Large intestine (tissue), 3 donors: Measurements from ENCODE around the gene C19orf73. TPM values are rescaled to one million over a fixed set of nuclear protein-coding genes. Genes with fewer than 3 reads are reported as not detected.
A peak's percentile ranks its signal among the peaks of the same experiment; 100 is the strongest.

ENCODE experiments used
- DNase-seq, 2 donors: peaks; one replicate each; pipeline versions ENCODE4 v3.0.0 to v3.0.0-alpha.2; 2013
- H3K27ac ChIP-seq: one replicate; pipeline ENCODE4 v1.5.1; 2013; ENCODE audit warnings: low read length
- H3K27me3 ChIP-seq: 2 replicates; pipeline ENCODE4 v1.6.1; 2013; ENCODE audit warnings: low read length; ENCODE audit not compliant: control insufficient read depth, insufficient read depth
- H3K36me3 ChIP-seq: 2 replicates; pipeline ENCODE4 v1.6.1; 2013; ENCODE audit warnings: low read length; ENCODE audit not compliant: control insufficient read depth, insufficient read depth
- H3K4me1 ChIP-seq: one replicate; pipeline ENCODE4 v1.6.1; 2013; ENCODE audit warnings: low read length; ENCODE audit not compliant: control insufficient read depth, insufficient read depth
- H3K4me3 ChIP-seq: one replicate; pipeline ENCODE4 v1.5.1; 2013; ENCODE audit warnings: low read length
- H3K9me3 ChIP-seq: one replicate; pipeline ENCODE4 v1.6.1; 2013; ENCODE audit warnings: mild to moderate bottlenecking, low read depth, low read length, moderate library complexity; ENCODE audit not compliant: control insufficient read depth
- WGBS: methylation state at CpG from one replicate; pipeline ENCODE4 v1.1.5; 2013; ENCODE audit warnings: low lambda C conversion rate; ENCODE audit not compliant: insufficient coverage; 5-methylcytosine and 5-hydroxymethylcytosine counted together
- polyA plus RNA-seq: library from polyadenylated mRNA; unstranded; fragments of 120-200 nt; gene quantifications from one replicate; pipeline ENCODE4 v1.2.1, GENCODE V29; 2013

Gene C19orf73
- polyA plus RNA-seq, 1 donor = 1.4 TPM

DNA sequence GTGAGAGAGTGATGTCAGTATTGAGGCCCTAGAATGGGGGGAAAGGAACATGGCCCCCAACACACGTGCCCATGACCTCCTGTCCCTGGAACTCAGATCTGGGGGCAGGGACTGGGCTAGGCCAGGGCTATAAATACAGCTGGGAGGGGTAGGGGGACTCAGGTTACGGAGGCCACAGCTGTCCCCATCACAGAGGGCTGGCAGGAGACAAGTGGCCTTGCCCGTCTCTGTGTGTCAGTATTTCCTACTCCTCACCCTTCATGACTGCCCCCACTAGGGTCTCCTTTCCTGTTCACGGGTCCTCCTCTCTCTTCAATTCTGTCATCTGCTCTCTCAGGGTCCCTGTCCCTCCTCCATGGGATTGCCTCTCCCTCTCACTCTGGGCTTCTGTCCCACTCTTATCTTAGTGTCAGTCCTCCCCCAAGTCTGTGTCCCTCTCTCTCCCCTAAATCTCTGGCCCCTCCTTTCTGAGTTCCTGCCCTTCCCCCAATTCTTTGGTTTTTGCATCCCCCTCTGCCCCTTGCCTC is 36.9 kb upstream of the C19orf73 start:
- Histone ChIP-seq H3K4me3 (no peak overlapping the region), H3K36me3 (no peaks in the 10 kb centered on the region), H3K27me3 (peaks cover 54% of the 10 kb centered on the region), H3K27ac (no peak overlapping the region), H3K4me1 (peaks cover 25% of the 10 kb centered on the region), H3K9me3 (peaks cover 10% of the 10 kb centered on the region)
- WGBS = no CpG with 5 or more reads among the region's 4 CpGs
- DNase-seq = peak in 1 of 2 donors; percentile 26

DNA sequence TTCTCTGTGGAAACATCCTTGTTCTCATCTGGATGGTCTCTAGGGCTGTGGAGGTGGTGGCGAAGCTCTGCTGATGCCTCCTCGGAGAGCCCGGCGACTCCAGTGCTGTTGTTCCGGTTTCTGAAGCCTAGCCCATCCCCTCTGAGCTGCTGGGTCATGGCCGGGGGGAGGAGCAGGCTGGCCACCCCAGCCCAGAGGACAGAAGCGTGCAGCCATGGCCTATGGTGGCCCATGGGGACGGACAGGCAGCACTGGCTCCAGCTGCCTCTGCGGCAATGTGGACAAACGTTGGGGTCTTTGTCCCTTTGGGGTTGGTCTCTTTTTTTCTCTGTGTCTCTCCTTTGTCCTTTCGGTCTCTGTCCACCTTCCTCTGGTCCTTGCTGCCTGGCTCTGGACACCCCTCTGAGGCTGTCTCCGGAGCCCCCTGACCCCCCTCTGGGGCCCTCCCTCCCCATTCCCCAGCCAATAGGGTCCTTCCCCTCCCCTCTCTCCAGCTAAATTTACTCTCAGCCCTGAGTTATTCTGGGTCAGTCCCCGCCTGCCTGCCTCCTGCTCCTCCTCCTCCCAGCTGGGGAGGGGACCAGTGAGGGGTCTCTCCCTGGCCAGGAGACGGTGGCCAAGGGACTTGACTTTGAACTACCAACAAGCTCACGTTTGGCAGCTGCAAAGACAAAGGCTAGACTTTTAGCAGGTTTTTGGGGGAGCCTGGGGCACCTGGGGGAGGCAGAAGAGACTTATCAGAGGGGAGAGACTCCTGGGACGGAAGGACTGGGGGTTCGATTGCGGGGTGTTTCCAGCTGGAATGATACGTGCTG is 36.3 kb upstream of the C19orf73 start, which contains the start of gene HRC:
Gene HRC (minus strand): TSS at position 392 of the 815 bp plus-strand sequence. CDS start 159 bp downstream, at position 233.
- peaks cover 10% of the 10 kb centered on the region for H3K9me3 ChIP-seq
- no peak within 1 kb of the TSS for H3K4me3 ChIP-seq
- DNase-seq = peak in 1 of 2 donors; percentile 11
- no CpG with 5 or more reads among the region's 19 CpGs for WGBS
- H3K27ac ChIP-seq = no peak within 1 kb of the TSS
- H3K4me1 ChIP-seq = peaks cover 19% of the 10 kb centered on the region
- H3K36me3 ChIP-seq = no peaks in the 10 kb centered on the region
- H3K27me3 ChIP-seq = peaks cover 61% of the 10 kb centered on the region

DNA sequence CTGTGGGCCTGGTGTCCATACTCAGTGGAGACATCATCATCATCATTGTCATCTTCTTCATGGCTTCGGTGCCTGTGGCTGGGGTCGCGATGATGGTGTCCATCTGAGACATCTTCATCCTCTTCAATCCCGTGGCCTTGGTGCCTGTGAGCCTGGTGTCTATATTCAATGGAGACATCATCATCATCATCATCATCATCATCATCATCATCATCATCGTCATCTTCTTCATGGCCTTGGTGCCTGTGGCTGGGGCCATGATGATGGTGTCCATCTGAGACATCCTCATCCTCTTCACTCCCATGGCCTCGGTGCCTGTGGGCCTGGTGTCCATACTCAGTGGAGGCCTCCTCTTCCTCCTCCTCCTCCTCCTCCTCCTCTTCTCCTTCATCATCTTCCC is 35.3 kb upstream of the C19orf73 start:
- WGBS = no CpG with 5 or more reads among the region's 6 CpGs
- DNase-seq = no peak
- no peak overlapping the region for H3K4me3 ChIP-seq
- H3K27me3 ChIP-seq = peaks cover 69% of the 10 kb centered on the region
- H3K27ac ChIP-seq = no peak overlapping the region
- peaks cover 24% of the 10 kb centered on the region for H3K4me1 ChIP-seq
- no peaks in the 10 kb centered on the region for H3K36me3 ChIP-seq
- peaks cover 10% of the 10 kb centered on the region for H3K9me3 ChIP-seq

DNA sequence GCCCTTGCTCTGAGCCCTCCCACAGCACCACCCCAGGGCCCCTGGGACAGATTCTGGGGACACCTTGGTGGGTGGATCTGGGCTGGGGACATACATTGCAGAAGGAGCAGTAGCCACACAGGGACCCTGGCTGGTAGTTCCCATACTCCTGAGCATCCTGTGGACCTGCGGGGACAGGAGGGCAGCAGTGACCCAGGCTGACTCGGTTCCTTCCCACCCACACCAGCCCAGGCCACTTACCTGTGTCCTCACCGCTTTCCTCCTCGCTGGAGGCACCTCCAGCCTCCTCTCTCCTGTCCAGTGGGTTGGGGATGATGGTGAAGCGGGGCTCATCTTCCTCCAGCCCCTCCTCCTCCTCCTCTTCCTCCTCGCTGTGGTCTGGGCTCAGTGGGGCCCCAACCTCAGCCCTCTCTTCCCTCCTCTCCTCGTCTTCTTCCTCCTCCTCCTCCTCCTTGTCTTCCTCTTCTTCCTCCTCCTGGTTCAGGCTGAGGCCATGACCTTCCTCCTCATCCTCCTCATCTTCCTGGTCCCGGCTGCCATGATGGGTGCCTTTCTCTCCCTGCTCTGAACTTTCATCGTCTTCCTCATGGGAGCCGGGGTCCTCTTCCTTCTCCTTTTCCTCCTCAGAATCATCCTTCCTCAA is 34.3 kb upstream of the C19orf73 start:
- no peak for DNase-seq
- Histone ChIP-seq H3K4me3 (no peak overlapping the region), H3K27me3 (peaks cover 70% of the 10 kb centered on the region), H3K9me3 (peaks cover 13% of the 10 kb centered on the region), H3K27ac (no peak overlapping the region), H3K4me1 (peaks cover 27% of the 10 kb centered on the region), H3K36me3 (no peaks in the 10 kb centered on the region)
- 100% methylated on average over 2 of the region's 10 CpGs for WGBS

DNA sequence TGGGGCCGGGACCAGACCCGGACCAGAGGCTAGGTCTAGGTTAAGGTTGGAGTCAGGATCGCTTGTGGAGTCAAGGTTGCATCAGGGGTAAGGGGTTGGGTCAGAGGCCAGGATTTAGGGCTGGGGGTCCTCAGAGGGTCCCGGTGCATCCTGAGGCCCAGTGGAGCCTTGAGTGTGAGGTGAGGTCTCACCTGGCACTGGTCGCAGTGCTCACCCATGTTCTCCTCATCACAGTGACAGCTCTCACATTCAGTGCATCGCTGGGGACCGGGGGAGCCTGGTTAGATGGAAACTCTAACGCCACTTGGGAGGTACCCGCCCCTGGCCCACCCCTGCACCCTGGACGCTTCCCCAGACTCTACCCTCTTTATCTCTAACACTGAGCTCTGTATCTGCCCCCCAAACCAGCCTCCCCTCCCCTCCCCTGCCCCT is 33.2 kb upstream of the C19orf73 start:
- WGBS = no CpG with 5 or more reads among the region's 10 CpGs
- Histone ChIP-seq H3K27ac (no peak overlapping the region), H3K36me3 (no peaks in the 10 kb centered on the region), H3K9me3 (peaks cover 13% of the 10 kb centered on the region), H3K27me3 (peaks cover 75% of the 10 kb centered on the region), H3K4me3 (no peak overlapping the region), H3K4me1 (peaks cover 18% of the 10 kb centered on the region)
- no peak for DNase-seq

DNA sequence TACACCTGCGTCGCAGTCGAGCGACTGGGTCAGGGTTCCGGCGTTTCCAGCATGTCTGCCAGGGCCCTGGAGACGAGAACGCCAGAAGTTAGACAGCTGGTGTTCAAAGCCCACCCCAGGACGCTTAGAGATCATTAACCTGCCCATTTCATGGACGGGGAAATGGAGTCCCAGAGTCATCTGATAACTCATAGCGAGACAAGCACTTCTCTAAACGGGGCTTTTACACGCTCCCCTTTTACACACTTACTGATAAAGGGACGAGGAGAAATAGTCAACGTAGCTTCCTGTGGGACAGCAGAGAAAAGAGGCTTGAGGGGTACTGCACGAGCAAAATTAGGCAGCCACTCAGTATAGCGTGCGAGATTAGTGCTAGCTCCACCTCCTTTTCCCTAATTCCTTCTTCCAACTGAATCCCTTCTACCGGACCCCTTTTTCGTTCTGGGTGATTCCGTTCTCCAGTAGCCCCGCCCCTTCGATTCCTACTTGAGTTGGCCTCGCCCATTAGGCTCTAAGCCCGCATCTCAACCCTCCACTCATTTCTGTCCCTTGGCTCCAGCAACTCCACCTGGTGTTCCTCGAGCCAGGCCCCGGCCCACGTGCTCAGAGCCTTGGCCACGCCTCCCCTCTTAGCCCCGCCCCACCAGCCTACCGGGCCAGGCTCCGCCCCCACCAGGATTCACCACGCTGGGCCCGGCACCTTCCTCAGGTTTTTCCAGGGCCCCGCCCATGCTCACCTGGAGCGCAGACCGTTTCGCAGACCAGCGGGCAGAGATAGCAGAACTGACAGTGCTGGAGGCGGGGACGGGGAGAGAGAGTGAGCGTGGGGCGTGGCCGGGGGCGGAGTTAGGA is 32.5 kb upstream of the C19orf73 start:
- Histone ChIP-seq H3K27ac (no peak overlapping the region), H3K27me3 (peaks cover 80% of the 10 kb centered on the region), H3K36me3 (no peaks in the 10 kb centered on the region), H3K9me3 (peaks cover 13% of the 10 kb centered on the region), H3K4me3 (no peak overlapping the region), H3K4me1 (peaks cover 18% of the 10 kb centered on the region)
- 60% methylated on average over 1 of the region's 45 CpGs for WGBS
- DNase-seq = peak in 1 of 2 donors; percentile 71

DNA sequence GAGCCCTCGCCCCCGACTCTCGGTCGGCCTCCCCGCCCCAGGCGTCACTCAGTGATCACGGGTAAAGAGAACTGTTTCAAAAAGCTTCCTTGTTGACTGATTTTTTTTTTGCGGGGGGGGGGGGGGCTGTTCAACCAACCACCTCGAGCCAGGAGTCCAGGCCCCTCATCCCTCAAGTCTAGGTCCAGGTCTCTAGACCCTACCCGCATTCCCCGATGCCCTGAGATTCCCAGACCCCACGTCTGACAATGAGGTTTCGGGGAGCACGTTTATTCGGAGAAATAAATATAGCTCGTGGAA is 32.0 kb upstream of the C19orf73 start:
- Histone ChIP-seq H3K27ac (peak overlapping the region; percentile 32), H3K4me3 (peak overlapping the region; percentile 63), H3K27me3 (peaks cover 81% of the 10 kb centered on the region), H3K9me3 (peaks cover 13% of the 10 kb centered on the region), H3K4me1 (peaks cover 22% of the 10 kb centered on the region), H3K36me3 (no peaks in the 10 kb centered on the region)
- WGBS = no CpG with 5 or more reads among the region's 16 CpGs
- DNase-seq = no peak

DNA sequence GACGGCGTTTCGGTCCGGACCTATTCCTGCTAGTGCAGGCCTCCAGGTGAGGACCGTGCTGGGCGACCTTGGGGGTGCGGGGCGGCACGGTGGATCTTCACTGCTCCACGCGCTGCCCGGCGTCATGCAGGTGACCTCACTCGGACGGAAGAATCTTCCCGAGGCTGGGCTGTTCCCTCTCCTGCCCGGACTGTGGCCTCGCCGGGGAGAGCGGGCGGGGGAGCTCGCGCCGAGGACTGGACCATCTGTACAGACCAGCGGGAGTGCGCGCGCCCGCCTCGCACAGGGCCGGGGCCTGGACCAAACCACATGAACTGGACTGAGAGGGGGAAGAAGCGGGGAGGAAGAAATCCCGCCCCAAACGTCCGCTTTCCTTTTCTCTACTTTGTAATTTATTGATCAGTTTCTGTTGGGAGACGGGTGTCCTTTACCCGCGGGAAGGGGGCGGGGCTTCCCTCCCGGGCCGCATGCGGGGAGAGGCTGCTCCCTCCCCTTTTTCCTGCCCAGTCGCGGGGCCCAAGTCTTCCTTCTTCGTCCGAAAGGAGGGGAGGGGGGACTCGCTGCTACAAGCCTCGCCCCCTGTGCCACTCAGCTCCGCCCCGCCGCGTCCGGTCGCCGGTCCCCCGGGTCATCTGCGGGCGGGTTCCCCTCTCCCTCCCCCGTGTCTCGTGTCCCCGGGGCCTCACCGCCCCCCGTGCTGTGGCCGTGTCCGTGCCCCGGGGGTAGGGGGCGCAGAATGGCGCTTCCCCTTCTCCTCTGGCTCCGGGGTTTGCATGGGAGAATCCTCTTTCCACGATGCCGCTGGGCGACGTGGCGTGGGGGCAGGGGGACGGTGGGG is 31.4 kb upstream of the C19orf73 start:
- no peaks in the 10 kb centered on the region for H3K36me3 ChIP-seq
- DNase-seq = peak; percentile 78 to 91
- H3K4me1 ChIP-seq = peaks cover 20% of the 10 kb centered on the region
- WGBS = no CpG with 5 or more reads among the region's 75 CpGs
- peak overlapping the region; percentile 66 for H3K27ac ChIP-seq
- peak overlapping the region; percentile 63 for H3K4me3 ChIP-seq
- H3K9me3 ChIP-seq = peaks cover 13% of the 10 kb centered on the region
- peaks cover 75% of the 10 kb centered on the region for H3K27me3 ChIP-seq

DNA sequence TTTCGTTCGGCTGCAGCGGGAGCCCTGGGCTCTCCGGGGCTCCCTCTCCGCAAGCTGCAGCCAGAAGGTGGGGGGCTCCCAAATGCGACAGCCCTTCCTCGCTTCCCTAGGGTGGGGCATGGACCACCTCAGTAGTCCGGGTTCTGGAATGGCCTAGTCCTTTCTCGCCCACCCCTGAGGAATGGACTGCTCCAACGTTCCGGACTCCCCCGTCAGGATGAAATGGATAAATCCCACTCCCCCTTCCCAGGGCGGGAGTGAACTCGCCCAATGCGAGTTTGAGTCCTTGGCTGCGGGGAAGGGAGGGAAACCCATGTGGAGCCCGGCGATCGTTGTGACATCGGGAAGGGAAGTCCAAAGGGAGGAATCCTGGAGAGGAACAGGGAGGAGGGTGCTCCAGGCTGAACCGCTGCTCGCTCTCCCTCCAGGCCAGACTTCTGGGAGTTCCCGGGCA is 30.7 kb upstream of the C19orf73 start:
- H3K4me3 ChIP-seq = peak overlapping the region; percentile 63
- no CpG with 5 or more reads among the region's 23 CpGs for WGBS
- peaks cover 70% of the 10 kb centered on the region for H3K27me3 ChIP-seq
- peaks cover 20% of the 10 kb centered on the region for H3K4me1 ChIP-seq
- H3K9me3 ChIP-seq = peaks cover 13% of the 10 kb centered on the region
- DNase-seq = peak; percentile 66 to 75
- H3K36me3 ChIP-seq = no peaks in the 10 kb centered on the region
- H3K27ac ChIP-seq = peak overlapping the region; percentile 66
